HCT116 (cell line): Measurements from ENCODE around the gene CIROP. TPM values are rescaled to one million over a fixed set of nuclear protein-coding genes. Genes with fewer than 3 reads are reported as not detected.
"Not testable (repeated sequence)": the region's sequence is repeated elsewhere in the genome, so short reads cannot be mapped to it uniquely, and the experiment has no call there.

Experiments
- ATAC-seq: fragments of 200-7000 bp; cut with Tn5 transposase; 2 replicates; pipeline ENCODE4 v1.9.1; 2020; ENCODE audit warnings: mild to moderate bottlenecking, moderate library complexity
- BruUV-seq: library from RNA; stranded (reverse); fragments of 400-500 nt; replicated peaks from 2 replicates; lab custom pipeline; 2021; lab: Mats Ljungman, UMichigan
- CTCF ChIA-PET: fragments of 300-600 bp; sonication (Branson Sonifier 250); formaldehyde crosslinking; loops from one replicate; lab custom pipeline; 2021; ENCODE audit warnings: antibody characterized with exemption; lab: Charles Lee
- POLR2A ChIA-PET: fragments of 300-600, 350-600 bp; sonication (Branson Sonifier 250); formaldehyde crosslinking; loops from one replicate; lab custom pipeline; 2021; ENCODE audit warnings: antibody characterized with exemption; lab: Charles Lee
- RAD21 ChIA-PET, 2 experiments: fragments of 300-600 bp; sonication (Branson Sonifier 250); formaldehyde crosslinking; loops; one replicate each; lab custom pipeline; 2023; ENCODE audit warnings: low total read pairs in 2 of 2; ENCODE audit not compliant: uncharacterized antibody in 2 of 2, unreplicated experiment in 2 of 2, low non-redundant PET in 1 of 2; lab: Charles Lee
- DNase-seq: peaks from one replicate; pipeline ENCODE4 v3.0.0-alpha.2; 2010; ENCODE audit warnings: low read depth, low spot score
- H2AFZ ChIP-seq: fragments of 200-600 bp; shearing (Covaris generic), sonication (generic); 2 replicates; pipeline ENCODE4 v1.6.1; 2017; ENCODE audit warnings: low read depth, mixed run types, mixed read lengths, antibody characterized with exemption, low read length; ENCODE audit not compliant: poor library complexity, severe bottlenecking
- H3K27ac ChIP-seq: 2 replicates; pipeline ENCODE4 v1.5.1; 2012; ENCODE audit warnings: low read depth, low read length
- H3K27me3 ChIP-seq: fragments of 200-600 bp; sonication (generic); 2 replicates; pipeline ENCODE4 v1.6.1; 2016; ENCODE audit warnings: mixed run types, low read length, mixed read lengths; ENCODE audit not compliant: insufficient read depth
- H3K36me3 ChIP-seq, 2 experiments: fragments of 200-500 bp in 1 of 2; fragments of 200-600 bp in 1 of 2; sonication (Bioruptor generic) in 1 of 2; sonication (generic) in 1 of 2; 2 replicates each; pipeline versions ENCODE4 v1.5.1 to v1.6.1; 2014 to 2016; ENCODE audit warnings: low read length in 2 of 2, inconsistent platforms in 1 of 2, mixed read lengths in 1 of 2, mixed run types in 1 of 2; ENCODE audit not compliant: insufficient read depth in 2 of 2, control insufficient read depth in 1 of 2
- H3K4me1 ChIP-seq, 2 experiments: fragments of 200-600 bp in 1 of 2; sonication (generic) in 1 of 2; 2 replicates each; pipeline versions ENCODE4 v1.5.1 to v1.6.1; 2012 to 2017; ENCODE audit warnings: low read length in 2 of 2, inconsistent platforms in 1 of 2, mild to moderate bottlenecking in 1 of 2, mixed read lengths in 1 of 2, mixed run types in 1 of 2, moderate library complexity in 1 of 2; ENCODE audit not compliant: insufficient read depth in 2 of 2, control insufficient read depth in 1 of 2
- H3K4me2 ChIP-seq: fragments of 200-600 bp; sonication (generic); 2 replicates; pipeline ENCODE4 v1.6.1; 2017; ENCODE audit warnings: mixed run types, low read length, mixed read lengths
- H3K4me3 ChIP-seq, 2 experiments: fragments of 200-600 bp in 1 of 2; sonication (generic) in 1 of 2; replicated peaks in 1 of 2; 2 replicates each; pipeline ENCODE4 v1.5.1; 2011 to 2016; ENCODE audit warnings: low read length in 2 of 2, control low read depth in 1 of 2, low read depth in 1 of 2, mild to moderate bottlenecking in 1 of 2, mixed read lengths in 1 of 2, mixed run types in 1 of 2
- H3K79me2 ChIP-seq: fragments of 200-600 bp; sonication (generic); 2 replicates; pipeline ENCODE4 v1.6.1; 2017; ENCODE audit warnings: mild to moderate bottlenecking, mixed run types, low read length, moderate library complexity, mixed read lengths; ENCODE audit not compliant: insufficient read depth
- H3K9ac ChIP-seq: fragments of 200-600 bp; sonication (generic); 2 replicates; pipeline ENCODE4 v1.6.1; 2016; ENCODE audit warnings: low read length, mixed read lengths
- H3K9me2 ChIP-seq: fragments of 200-600 bp; sonication (generic), shearing (Covaris generic); 2 replicates; pipeline ENCODE4 v1.6.1; 2017; ENCODE audit warnings: mixed run types, mild to moderate bottlenecking, moderate library complexity; ENCODE audit not compliant: insufficient read depth
- H3K9me3 ChIP-seq, 2 experiments: fragments of 200-500 bp in 1 of 2; fragments of 200-600 bp in 1 of 2; sonication (Bioruptor generic) in 1 of 2; sonication (generic) in 1 of 2; 2 replicates each; pipeline ENCODE4 v1.6.1; 2014 to 2017; ENCODE audit warnings: low read length in 2 of 2, mixed read lengths in 2 of 2, inconsistent platforms in 1 of 2, low read depth in 1 of 2, mild to moderate bottlenecking in 1 of 2, mixed run types in 1 of 2, moderate library complexity in 1 of 2; ENCODE audit not compliant: control insufficient read depth in 1 of 2, insufficient read depth in 1 of 2
- H4K20me1 ChIP-seq: fragments of 200-600 bp; sonication (generic), shearing (Covaris generic); 2 replicates; pipeline ENCODE4 v1.6.1; 2017; ENCODE audit warnings: mixed run types, mild to moderate bottlenecking, moderate library complexity; ENCODE audit not compliant: insufficient read depth
- EZH2phosphoT487 ChIP-seq: fragments of 200-600 bp; IDR thresholded peaks from 2 replicates; pipeline ENCODE4 v1.6.1; 2018; ENCODE audit warnings: antibody characterized with exemption, borderline replicate concordance
- JUND ChIP-seq: IDR thresholded peaks from 2 replicates; pipeline ENCODE4 v1.6.1; 2012
- YY1 ChIP-seq: IDR thresholded peaks from 2 replicates; pipeline ENCODE4 v1.6.1; 2011; ENCODE audit warnings: low read length, low read depth, moderate library complexity, mild to moderate bottlenecking; ENCODE audit not compliant: insufficient replicate concordance; ENCODE audit errors: extremely low read depth
- ZBTB33 ChIP-seq: IDR thresholded peaks from 2 replicates; pipeline ENCODE4 v1.6.1; 2011; ENCODE audit warnings: mild to moderate bottlenecking, low read length, moderate library complexity; ENCODE audit not compliant: insufficient replicate concordance; ENCODE audit errors: extremely low read depth
- ZFX ChIP-seq: fragments of 450-650 bp; IDR thresholded peaks from 2 replicates; pipeline ENCODE4 v1.6.1; 2017
- intact Hi-C: fragments of 100-400 bp; cut with micrococcal nuclease; formaldehyde crosslinking; loops from 2 replicates; pipeline ENCODE4 v1.10.0; 2022
- total RNA-seq: library from RNA; stranded (reverse); gene quantifications from one replicate; pipeline ENCODE4 v1.2.1, GENCODE V29; 2021; ENCODE audit not compliant: unreplicated experiment

The CIROP gene
- total RNA-seq, 1 experiment from 2014 or later = not detected

DNA sequence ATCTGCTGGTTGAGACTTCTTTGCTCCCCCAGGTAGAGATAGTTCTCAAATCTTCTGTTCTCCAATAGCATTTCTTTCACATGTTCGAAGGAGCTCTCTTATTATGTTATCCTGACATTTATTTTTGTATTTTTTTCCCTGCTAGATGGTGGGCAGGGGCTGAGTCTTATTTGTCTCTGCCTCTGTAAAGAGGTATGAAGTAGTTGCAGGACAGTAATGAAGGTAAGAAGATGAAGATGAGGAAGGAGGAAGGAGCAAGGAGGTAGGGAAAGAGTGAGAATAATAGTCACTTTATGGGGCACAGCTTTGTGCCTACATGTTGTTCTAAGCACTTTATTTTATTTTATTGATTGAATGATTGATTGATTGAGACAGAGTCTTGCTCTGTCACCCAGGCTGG is 5.0 kb upstream of the CIROP start:
- Histone ChIP-seq H3K79me2 (no peaks in the 10 kb centered on the region), H3K9ac (no peak overlapping the region), H3K36me3 (no peaks in the 10 kb centered on the region), H3K27me3 (peaks cover 20% of the 10 kb centered on the region; the same call in 1 of the 2 replicates), H2AFZ (no peak overlapping the region), H3K4me2 (no peak overlapping the region), H3K4me3 (no peak overlapping the region), H3K9me3 (no peaks in the 10 kb centered on the region), H3K9me2 (no peaks in the 10 kb centered on the region), H3K27ac (no peak overlapping the region), H3K4me1 (peaks cover 4 to 10% of the 10 kb centered on the region in 2 experiments), H4K20me1 (no peaks in the 10 kb centered on the region)
- ChIA-PET RAD21 (no interaction called here), CTCF (interaction anchor here (0.6 to 5.5 kb wide), 9 partner anchors 10 to 123 kb away, joined by 3 to 56 read pairs (median 12); partner anchors contain the start of genes ACIN1 and C14orf119), POLR2A (interaction anchor here (1.6 to 4.0 kb wide), 3 partner anchors 15 to 192 kb away, joined by 3 to 21 read pairs (median 10); partner anchors contain the start of genes ACIN1 and C14orf119)
- ATAC-seq (no peak), DNase-seq (no peak)
- intact Hi-C loops = loop anchor here (1.0 kb wide), 1 partner anchor 40 kb away; no protein-coding TSS in a partner anchor
- BruUV-seq = no TSS peak
- TF ChIP-seq JUND (no peak), YY1 (no peak), ZBTB33 (no peak), EZH2phosphoT487 (no peak), ZFX (no peak)

DNA sequence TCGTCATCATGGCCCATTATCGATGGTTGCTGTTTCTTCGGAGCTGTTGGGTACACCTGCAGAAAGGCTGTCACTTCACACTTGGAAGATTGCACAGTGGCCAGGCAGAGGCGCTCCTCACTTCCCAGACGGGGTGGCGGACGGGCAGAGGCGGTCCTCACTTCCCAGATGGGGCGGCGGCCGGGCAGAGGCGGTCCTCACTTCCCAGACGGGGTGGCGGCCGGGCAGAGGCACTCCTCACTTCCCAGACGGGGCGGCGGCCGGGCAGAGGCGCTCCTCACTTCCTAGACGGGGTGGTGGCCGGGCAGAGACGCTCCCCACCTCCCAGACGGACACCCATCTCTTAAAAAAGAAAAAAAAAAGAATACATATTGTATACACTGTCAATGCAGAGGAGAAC is 3.4 kb upstream of the CIROP start:
- H3K27ac ChIP-seq, intact Hi-C loops, H2AFZ ChIP-seq, H3K9me2 ChIP-seq, H4K20me1 ChIP-seq, H3K4me1 ChIP-seq, BruUV-seq, H3K4me3 ChIP-seq, H3K9ac ChIP-seq, ATAC-seq, DNase-seq, H3K9me3 ChIP-seq, H3K79me2 ChIP-seq, H3K4me2 ChIP-seq, H3K36me3 ChIP-seq: not testable (repeated sequence)
- RAD21 ChIA-PET = interaction anchor here in 1 of 2 experiments (1.1 kb wide), 1 partner anchor 39 kb away, joined by 3 read pairs; no protein-coding TSS in a partner anchor
- CTCF ChIA-PET = interaction anchor here (1.1 to 5.5 kb wide), 8 partner anchors 13 to 122 kb away, joined by 5 to 56 read pairs (median 12); partner anchors contain the start of genes ACIN1 and C14orf119
- POLR2A ChIA-PET = interaction anchor here (2.5 to 4.0 kb wide), 2 partner anchors 13 to 40 kb away, joined by 10 to 21 read pairs; partner anchors contain the start of genes ACIN1 and C14orf119
- H3K27me3 ChIP-seq = peaks cover 20% of the 10 kb centered on the region; the same call in 1 of the 2 replicates

- BruUV-seq, H3K4me2 ChIP-seq, H3K36me3 ChIP-seq, H3K4me1 ChIP-seq, H3K27ac ChIP-seq, H3K9me3 ChIP-seq, DNase-seq, H3K9me2 ChIP-seq, H4K20me1 ChIP-seq, H3K79me2 ChIP-seq, CTCF ChIA-PET, H3K4me3 ChIP-seq, H3K9ac ChIP-seq, ATAC-seq, H2AFZ ChIP-seq, RAD21 ChIA-PET, intact Hi-C loops: not testable (repeated sequence)
- peaks cover 20% of the 10 kb centered on the region; the same call in 1 of the 2 replicates for H3K27me3 ChIP-seq
- POLR2A ChIA-PET = interaction anchor here (4.0 kb wide), 1 partner anchor 12 kb away, joined by 21 read pairs; the partner anchor contains the start of genes ACIN1 and C14orf119
Observed at GRCh38 chr14:23107620-23108019, 2.8 kb upstream of the CIROP start.
